VCaP (cell line): ENCODE measurements around the gene POLR1A.

Source experiments
- H3K27ac ChIP-seq: fragments of 450-650 bp; 2 replicates; pipeline ENCODE4 v1.5.1; 2017
- CTCF ChIP-seq: fragments of 450-650 bp; conservative IDR thresholded peaks from 2 replicates; pipeline ENCODE4 v1.5.1; 2017; ENCODE audit warnings: mild to moderate bottlenecking, moderate library complexity

The POLR1A gene

DNA sequence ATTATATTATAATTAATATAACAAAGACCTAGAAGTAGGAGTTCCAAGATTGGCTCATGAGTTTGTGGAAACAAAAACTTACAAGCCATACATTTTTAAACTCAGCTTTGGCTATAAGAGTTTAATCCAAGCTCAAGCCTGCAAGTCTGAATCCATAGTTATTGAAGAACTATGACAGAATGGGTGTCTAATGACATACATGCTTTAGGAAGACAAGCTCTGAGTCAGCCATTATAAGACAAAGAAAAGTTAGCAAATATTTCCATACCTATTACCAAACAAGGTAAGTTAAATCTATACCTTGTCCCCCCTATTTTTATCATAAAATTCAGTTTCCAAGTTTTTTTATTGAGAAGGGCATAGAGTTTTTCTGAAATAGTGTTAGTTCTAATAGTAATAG, 95.6 kb downstream of the POLR1A start:
- H3K27ac ChIP-seq, result no peak overlapping the region
- no peak for TF ChIP-seq CTCF

DNA sequence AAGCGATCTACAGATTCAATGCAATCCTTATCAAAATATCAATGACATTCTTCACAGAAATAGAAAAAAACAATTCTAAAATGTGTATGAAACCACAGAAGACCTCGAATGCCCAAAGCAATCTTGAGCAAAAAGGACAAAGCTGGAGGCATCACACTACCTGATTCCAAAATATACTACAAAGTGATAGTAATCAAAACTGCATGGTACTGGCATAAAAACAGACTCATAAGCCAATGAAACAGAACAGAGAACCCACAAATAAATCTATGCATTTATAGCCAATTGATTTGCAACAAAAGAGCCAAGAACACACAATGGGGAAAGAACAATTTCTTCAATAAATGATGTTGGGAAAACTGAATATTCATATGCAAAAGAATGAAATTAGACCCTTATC, 99.2 kb downstream of the POLR1A start:
- no peak overlapping the region for H3K27ac ChIP-seq
- TF ChIP-seq CTCF, result no peak

- TF ChIP-seq CTCF, result no peak
- no peak overlapping the region for H3K27ac ChIP-seq
Observed at GRCh38 chr2:86003967-86004366, 101.7 kb downstream of the POLR1A start.

- H3K27ac ChIP-seq, result no peak overlapping the region
- no peak for TF ChIP-seq CTCF
Observed at GRCh38 chr2:86003104-86003503, 102.6 kb downstream of the POLR1A start.

DNA sequence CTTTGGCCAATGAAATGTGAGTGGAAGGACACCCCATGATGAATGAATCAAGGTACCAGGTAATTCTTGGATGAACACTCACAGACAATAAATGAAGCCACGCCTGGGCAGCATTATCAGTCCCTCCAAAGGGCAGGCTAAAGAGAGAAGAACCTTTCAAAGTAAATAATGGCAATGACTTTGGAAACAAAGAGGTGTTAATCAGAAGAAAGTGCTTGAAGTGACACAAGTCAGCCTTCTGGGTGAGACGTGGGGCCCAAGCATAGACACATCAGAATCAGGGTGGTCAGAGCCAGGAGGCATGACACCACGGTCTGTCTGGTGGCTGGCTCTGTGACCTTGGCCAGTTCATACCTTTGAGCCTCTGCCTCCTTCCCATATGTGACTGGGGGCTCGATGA, 103.3 kb downstream of the POLR1A start:
- H3K27ac ChIP-seq, result no peak overlapping the region
- TF ChIP-seq CTCF, result no peak

DNA sequence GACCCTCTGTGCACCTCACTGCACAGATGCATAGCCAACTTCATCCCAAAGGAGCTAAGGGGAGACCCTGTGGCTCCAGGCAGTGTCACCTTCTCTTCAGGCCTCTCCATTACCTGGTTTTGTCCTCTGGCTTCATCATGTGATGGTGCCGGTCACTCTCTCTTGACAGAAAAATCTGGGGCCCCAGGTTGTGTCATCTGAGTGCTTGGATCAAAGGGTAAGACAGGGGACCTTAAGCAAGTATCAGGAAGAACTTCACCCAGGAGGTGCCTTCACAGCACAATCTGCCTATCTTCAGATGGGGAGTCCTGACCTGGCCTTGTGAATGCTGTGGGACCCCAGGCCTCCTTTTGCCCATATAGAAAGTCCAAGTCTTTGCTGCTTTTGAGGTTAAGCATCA, 104.4 kb downstream of the POLR1A start:
- H3K27ac ChIP-seq, result no peak overlapping the region
- TF ChIP-seq CTCF, result no peak

DNA sequence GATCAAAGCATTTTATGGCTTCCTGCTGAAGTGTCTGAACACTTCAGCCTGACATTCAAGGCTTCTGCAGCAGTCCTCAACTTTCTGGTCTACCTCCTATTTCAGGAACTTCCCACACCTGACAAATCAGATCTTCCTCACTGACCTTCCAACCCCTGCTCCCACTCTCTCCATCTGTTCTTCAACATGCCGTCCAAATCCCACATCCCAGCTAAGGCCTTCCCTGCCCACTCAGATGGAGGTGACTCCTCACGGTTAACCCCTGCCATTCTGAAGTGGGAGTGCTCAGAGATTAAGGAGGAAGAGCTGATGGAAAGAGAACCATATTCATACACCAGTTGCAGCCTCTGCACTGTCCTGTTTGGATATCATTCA, 104.8 kb downstream of the POLR1A start:
- no peak overlapping the region for H3K27ac ChIP-seq
- no peak for TF ChIP-seq CTCF
